Activated CD8-positive, alpha-beta memory T cell treated with anti-CD3 and anti-CD28 coated beads, Interleukin-2, amount 10 ng/mL, durations not matched to agents 7 days and 5 days (primary cell): Measurements from ENCODE around the gene STXBP1. TPM values are rescaled to one million over a fixed set of nuclear protein-coding genes. Genes with fewer than 3 reads are reported as not detected.

Experiments
- ATAC-seq: fragments of 150-1000 bp; cut with Tn5 transposase; one replicate; pipeline ENCODE4 v1.10.0; 2021; ENCODE audit warnings: moderate library complexity
- CTCF ChIA-PET: fragments of 350-600 bp; sonication (Branson Sonifier 250); formaldehyde crosslinking; loops from one replicate; lab custom pipeline; 2021; ENCODE audit warnings: antibody characterized with exemption; lab: Charles Lee
- DNase-seq: peaks from one replicate; pipeline ENCODE4 v3.0.0-alpha.2; 2020
- H3K27ac Mint-ChIP-seq: one replicate; pipeline ENCODE4 v1.8.0; 2021; ENCODE audit warnings: mild to moderate bottlenecking, mixed read lengths
- H3K27me3 Mint-ChIP-seq: one replicate; pipeline ENCODE4 v1.8.0; 2021; ENCODE audit warnings: mixed read lengths
- H3K36me3 Mint-ChIP-seq: one replicate; pipeline ENCODE4 v1.8.0; 2021; ENCODE audit warnings: mild to moderate bottlenecking, mixed read lengths
- H3K4me1 Mint-ChIP-seq: one replicate; pipeline ENCODE4 v1.8.0; 2021; ENCODE audit warnings: mixed read lengths
- H3K4me3 Mint-ChIP-seq: one replicate; pipeline ENCODE4 v1.8.0; 2021; ENCODE audit warnings: mild to moderate bottlenecking, moderate library complexity, mixed read lengths
- H3K9me3 Mint-ChIP-seq: one replicate; pipeline ENCODE4 v1.8.0; 2022; ENCODE audit warnings: low read depth, mixed read lengths
- total RNA-seq, 2 experiments: library from RNA; stranded (reverse); gene quantifications; one replicate each; pipeline ENCODE4 v1.2.3, GENCODE V29; 2021

The STXBP1 gene
- total RNA-seq, 2 experiments from 2014 or later, result 22.8 to 26.0 TPM

DNA sequence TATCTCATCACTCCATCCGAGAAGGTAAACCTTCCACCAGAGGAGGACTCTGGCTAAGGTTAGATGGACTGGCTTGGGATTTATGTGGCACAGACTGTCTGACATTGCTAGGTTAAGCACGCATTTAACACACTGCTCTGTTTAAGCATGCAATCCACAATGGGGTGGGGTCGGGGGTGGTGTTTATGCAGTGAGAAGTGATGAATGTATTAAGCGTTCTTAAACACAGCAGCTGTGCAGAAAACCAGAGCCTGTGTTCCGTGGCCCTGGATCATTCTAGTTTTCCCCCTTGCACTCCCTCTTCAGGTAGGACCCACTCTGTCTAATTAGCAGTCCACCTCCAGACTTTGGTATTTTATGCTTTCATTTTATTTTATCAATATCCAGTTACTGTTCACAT lies 46.4 kb downstream of the STXBP1 start:
- Mint-ChIP-seq H3K27ac (no peak overlapping the region), H3K9me3 (no peaks in the 10 kb centered on the region), H3K4me3 (no peak overlapping the region), H3K27me3 (no peaks in the 10 kb centered on the region), H3K36me3 (peaks cover 2% of the 10 kb centered on the region), H3K4me1 (no peaks in the 10 kb centered on the region)
- DNase-seq (no peak), ATAC-seq (no peak)
- CTCF ChIA-PET, result no interaction called here

DNA sequence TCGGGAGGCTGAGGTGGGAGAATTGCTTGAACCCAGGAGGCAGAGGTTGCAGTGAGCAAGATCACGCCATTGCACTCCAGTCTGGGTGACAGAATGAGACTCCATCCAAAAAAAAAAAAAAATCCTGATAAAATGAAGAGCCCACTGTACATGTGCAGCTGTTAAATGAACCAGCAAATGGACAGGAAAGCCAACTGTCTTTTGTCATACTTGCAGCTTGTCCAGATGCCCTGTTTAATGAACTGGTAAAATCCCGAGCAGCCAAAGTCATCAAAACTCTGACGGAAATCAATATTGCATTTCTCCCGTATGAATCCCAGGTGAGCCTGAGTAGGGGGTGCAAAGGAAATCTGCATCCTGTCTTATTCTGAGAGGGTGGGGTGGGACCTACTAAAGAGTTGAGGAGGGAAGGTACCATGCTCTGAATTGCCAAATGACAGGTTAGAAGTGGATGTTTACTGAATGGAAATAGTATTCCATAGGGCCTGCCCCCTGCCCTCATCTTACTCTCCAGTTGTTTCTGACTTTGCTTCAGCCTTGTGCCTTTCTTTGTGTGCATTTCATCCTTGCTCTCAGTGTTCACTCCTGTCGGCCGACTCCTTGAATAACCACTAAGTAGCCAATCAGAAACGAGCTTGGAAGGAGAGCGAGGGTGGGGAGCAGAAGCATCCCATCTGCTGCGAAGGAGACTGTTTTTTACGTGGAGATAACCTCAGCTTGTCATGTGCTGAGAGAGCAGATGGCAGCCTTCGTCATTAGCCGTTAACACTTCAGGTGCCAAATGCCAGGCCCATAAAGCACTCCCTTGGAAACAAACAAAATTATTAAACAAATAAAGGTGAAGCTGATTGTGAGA lies 49.0 kb downstream of the STXBP1 start:
- DNase-seq (no peak), ATAC-seq (no peak)
- Mint-ChIP-seq H3K36me3 (peaks cover 2% of the 10 kb centered on the region), H3K4me1 (no peaks in the 10 kb centered on the region), H3K9me3 (no peaks in the 10 kb centered on the region), H3K27ac (no peak overlapping the region), H3K4me3 (no peak overlapping the region), H3K27me3 (no peaks in the 10 kb centered on the region)
- CTCF ChIA-PET, result interaction anchor here (1.1 to 1.5 kb wide), 2 partner anchors 73 to 76 kb away, joined by 3 to 4 read pairs; partner anchors contain the start of gene TOR2A

DNA sequence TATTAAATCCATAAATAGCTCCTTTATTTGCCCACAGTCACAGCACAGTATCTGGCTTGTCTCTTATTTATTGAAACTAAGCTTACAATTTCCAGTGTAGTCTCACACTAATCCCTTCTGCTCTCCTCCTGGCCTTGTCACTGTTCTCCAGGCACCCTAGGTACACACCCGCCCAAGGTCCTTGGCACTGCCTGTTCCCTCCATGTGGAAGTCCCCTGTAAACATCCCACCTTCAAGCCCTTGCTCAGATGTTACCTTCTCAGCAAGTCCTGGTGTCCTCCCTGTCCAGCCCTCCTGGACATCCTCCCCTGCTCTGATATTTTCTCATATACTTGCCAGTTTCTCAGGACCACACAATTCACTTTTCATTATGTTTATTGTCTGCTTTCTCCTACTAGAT lies 50.5 kb downstream of the STXBP1 start:
- CTCF ChIA-PET, result interaction anchor here (1.5 kb wide), 1 partner anchor 72 kb away, joined by 4 read pairs; the partner anchor contains the start of gene TOR2A
- Mint-ChIP-seq H3K36me3 (peaks cover 2% of the 10 kb centered on the region), H3K27ac (no peak overlapping the region)

DNA sequence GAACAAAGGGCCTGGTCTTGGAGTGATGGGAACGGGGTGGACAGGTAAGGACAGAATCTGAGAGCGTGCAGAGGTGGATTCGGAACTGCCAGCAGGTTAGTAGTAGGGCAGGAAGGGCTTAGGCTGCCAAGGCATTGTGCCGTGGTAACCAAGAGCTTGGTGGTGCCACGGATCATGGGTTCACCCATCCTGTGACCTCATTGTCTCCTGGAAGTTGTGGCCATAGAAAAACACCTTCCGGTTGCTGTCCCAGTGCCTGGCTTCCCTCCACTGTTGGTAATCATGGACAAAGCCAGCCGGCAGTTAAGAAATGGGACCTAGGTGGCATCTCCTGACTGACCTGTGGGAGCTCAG lies 52.2 kb downstream of the STXBP1 start:
- Mint-ChIP-seq H3K4me3 (no peak overlapping the region), H3K27me3 (no peaks in the 10 kb centered on the region), H3K9me3 (no peaks in the 10 kb centered on the region), H3K27ac (no peak overlapping the region), H3K4me1 (no peaks in the 10 kb centered on the region), H3K36me3 (peaks cover 2% of the 10 kb centered on the region)
- CTCF ChIA-PET, result interaction anchor here (0.6 to 1.5 kb wide), 3 partner anchors 28 to 70 kb away, joined by 3 read pairs; no protein-coding TSS in a partner anchor
- ATAC-seq (no peak), DNase-seq (no peak)

More for the DNA sequence above, 50.5 kb downstream of the STXBP1 start:
- H3K9me3 Mint-ChIP-seq, result no peaks in the 10 kb centered on the region
- ATAC-seq, result no peak
- DNase-seq, result no peak
- H3K4me3 Mint-ChIP-seq, result no peak overlapping the region
- H3K4me1 Mint-ChIP-seq, result no peaks in the 10 kb centered on the region
- H3K27me3 Mint-ChIP-seq, result no peaks in the 10 kb centered on the region

DNA sequence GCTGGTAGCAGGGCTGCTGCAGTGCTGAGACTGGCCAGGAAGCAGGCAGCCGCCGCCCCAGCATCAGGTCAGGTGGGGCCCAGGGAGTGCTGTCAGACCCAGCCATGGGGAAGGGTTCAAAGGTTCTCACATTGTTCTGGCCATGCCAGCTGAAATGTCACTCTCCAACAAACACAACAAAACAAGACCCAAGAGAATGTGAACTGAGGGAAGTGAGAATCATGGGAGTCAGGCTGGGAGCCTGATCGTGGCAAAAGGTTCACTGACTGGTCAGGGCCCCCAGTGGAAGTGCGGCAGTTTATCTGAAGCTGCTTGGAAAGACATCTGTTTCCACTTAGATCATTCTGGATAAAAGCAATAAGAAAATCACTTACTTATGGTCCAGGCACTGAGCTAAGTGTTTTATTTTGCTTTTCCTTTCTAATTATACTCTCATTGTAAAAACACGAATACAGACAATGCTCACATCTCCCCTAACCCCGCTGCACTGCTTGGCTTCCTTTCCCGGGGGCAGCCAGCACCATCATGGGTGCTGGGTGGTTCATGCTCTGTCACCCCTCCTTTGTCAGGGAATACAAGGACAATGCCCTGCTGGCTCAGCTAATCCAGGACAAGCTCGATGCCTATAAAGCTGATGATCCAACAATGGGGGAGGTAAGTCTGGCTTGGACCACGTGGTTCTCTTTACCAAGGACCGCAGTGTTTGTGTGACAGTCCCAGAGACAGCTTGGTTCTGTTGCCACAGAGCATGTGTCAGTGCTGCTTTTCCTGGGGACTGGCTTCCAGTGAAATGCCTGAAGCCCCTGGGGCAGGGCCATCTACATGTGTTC lies 52.8 kb downstream of the STXBP1 start:
- H3K9me3 Mint-ChIP-seq, result no peaks in the 10 kb centered on the region
- no peaks in the 10 kb centered on the region for H3K27me3 Mint-ChIP-seq
- no peak overlapping the region for H3K4me3 Mint-ChIP-seq
- CTCF ChIA-PET, result interaction anchor here (0.6 to 1.5 kb wide), 4 partner anchors 17 to 70 kb away, joined by 3 read pairs; no protein-coding TSS in a partner anchor
- H3K4me1 Mint-ChIP-seq, result no peaks in the 10 kb centered on the region
- no peak for ATAC-seq
- H3K27ac Mint-ChIP-seq, result no peak overlapping the region
- peaks cover 2% of the 10 kb centered on the region for H3K36me3 Mint-ChIP-seq
- DNase-seq, result no peak

DNA sequence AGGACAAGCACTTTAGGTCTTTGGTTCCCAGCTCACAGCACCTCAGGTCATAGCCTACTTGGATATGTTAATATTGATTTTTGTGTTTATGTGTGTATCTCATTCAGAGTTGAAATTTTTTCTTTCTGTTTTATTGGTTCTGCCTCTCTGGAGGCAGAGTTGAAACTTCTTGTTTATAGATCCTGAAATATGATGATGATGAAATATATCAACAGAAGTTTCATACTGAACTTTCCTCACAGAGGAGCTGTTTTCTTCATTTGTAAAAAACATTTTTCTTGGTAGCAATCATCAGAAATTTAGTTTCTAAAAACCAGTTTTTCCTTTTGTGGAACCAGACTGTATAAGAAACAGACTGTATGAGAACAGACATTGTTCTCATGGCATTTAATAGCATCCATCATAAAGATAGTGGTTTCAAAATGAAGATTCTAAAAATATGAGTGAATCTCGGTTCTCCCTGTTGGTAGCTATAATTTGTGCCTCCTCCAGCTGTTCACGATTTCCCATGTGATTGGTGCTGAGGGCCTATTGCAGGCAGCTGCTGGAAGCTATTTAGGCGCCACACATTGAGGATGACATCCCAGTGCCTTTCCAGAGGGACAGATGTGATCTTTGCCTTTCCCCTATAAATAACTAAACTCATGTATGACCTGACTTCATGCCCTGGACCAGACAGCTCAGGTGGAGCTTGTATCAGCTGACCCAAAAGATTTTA lies 55.2 kb downstream of the STXBP1 start:
- Mint-ChIP-seq H3K27ac (no peak overlapping the region), H3K4me3 (no peak overlapping the region), H3K36me3 (peaks cover 2% of the 10 kb centered on the region), H3K4me1 (no peaks in the 10 kb centered on the region), H3K9me3 (no peaks in the 10 kb centered on the region), H3K27me3 (no peaks in the 10 kb centered on the region)
- no peak for ATAC-seq
- DNase-seq, result no peak
- CTCF ChIA-PET, result interaction anchor here (1.0 kb wide), 1 partner anchor 254 kb away, joined by 3 read pairs; no protein-coding TSS in a partner anchor

DNA sequence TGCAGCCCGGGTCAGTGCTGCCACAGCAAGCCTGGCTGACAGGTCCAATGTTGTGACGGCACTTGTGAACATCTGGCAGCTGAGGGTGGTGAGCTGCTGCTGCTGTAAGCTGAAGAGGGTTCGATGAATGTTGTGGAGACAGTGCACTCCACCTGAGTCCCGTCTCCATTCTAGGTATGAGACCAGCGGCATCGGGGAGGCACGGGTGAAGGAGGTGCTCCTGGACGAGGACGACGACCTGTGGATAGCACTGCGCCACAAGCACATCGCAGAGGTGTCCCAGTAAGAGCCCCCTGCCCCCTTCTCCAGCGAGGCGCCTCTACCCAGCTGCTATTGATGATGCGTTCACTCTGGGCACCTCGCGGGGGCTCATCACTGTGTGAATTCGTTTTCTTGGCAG lies 55.8 kb downstream of the STXBP1 start:
- no peak for ATAC-seq
- Mint-ChIP-seq H3K27ac (no peak overlapping the region), H3K9me3 (no peaks in the 10 kb centered on the region), H3K36me3 (no peaks in the 10 kb centered on the region), H3K4me1 (no peaks in the 10 kb centered on the region), H3K27me3 (no peaks in the 10 kb centered on the region), H3K4me3 (no peak overlapping the region)
- CTCF ChIA-PET, result no interaction called here
- no peak for DNase-seq

DNA sequence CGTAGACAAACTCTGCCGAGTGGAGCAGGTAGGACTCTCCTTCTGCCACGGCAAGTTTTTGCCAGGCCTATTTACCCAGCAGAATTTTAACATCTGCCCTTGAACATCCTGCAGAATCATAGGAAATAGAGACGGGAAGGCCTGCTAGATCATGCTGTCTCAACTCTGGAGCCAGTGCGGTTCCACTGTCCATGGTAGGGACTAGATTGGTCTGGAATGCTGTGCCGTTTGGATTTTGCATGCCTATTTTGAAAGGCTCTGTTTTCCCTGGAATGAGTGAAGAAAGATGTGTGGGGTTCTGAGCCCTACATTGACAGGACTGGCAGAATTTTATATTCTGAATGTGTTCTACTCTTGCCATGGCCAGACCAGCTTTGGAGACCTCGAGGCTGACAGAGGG lies 61.2 kb downstream of the STXBP1 start:
- Mint-ChIP-seq H3K27me3 (no peaks in the 10 kb centered on the region), H3K27ac (no peak overlapping the region), H3K9me3 (no peaks in the 10 kb centered on the region), H3K36me3 (no peaks in the 10 kb centered on the region), H3K4me1 (no peaks in the 10 kb centered on the region), H3K4me3 (no peak overlapping the region)
- CTCF ChIA-PET, result no interaction called here
- ATAC-seq (no peak), DNase-seq (no peak)

DNA sequence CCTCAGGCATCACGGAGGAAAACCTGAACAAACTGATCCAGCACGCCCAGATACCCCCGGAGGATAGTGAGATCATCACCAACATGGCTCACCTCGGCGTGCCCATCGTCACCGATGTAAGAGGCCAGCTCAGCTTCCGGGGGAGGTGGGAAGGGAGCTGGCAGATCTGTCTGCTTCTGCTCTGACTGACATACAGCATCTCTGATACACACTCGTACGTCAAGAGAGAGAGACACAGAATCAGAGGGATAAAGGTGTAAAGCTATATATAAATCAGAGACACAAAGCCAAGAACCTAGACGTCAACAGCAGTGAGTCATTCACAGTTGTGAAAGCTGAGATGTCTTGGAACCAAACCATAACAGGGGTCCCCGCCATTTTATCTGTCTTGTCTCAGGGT lies 64.6 kb downstream of the STXBP1 start:
- no peaks in the 10 kb centered on the region for H3K27me3 Mint-ChIP-seq
- CTCF ChIA-PET, result interaction anchor here (0.8 to 1.5 kb wide), 2 partner anchors 151 to 245 kb away, joined by 3 read pairs; no protein-coding TSS in a partner anchor
- H3K4me3 Mint-ChIP-seq, result no peak overlapping the region
- no peak overlapping the region for H3K27ac Mint-ChIP-seq
- no peak for ATAC-seq
- H3K4me1 Mint-ChIP-seq, result no peaks in the 10 kb centered on the region
- no peak for DNase-seq
- H3K9me3 Mint-ChIP-seq, result no peaks in the 10 kb centered on the region
- H3K36me3 Mint-ChIP-seq, result no peaks in the 10 kb centered on the region

DNA sequence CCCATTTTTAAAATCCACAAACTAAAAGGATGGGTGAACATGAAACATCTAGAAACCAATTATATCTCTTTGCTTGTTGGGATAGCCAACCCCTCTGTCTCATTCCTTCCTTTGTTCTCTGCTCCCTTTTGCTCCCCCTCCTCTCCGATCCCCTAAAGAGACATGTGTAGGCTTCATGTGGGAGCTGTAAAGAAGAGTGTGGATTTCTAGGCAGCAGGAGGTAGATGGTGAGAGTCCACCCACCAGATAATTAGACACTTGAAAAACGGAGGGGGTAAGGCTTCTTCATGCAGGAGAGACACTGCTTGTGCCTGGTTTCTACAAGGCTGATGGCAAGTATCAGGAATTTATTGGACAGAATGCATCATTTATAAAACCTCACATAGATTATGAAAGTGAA lies 67.4 kb downstream of the STXBP1 start:
- Mint-ChIP-seq H3K27ac (no peak overlapping the region), H3K4me1 (no peaks in the 10 kb centered on the region), H3K36me3 (no peaks in the 10 kb centered on the region), H3K27me3 (no peaks in the 10 kb centered on the region), H3K4me3 (no peak overlapping the region), H3K9me3 (no peaks in the 10 kb centered on the region)
- DNase-seq, result no peak
- no peak for ATAC-seq
- CTCF ChIA-PET, result interaction anchor here (1.6 kb wide), 1 partner anchor 26 kb away, joined by 3 read pairs; no protein-coding TSS in a partner anchor

DNA sequence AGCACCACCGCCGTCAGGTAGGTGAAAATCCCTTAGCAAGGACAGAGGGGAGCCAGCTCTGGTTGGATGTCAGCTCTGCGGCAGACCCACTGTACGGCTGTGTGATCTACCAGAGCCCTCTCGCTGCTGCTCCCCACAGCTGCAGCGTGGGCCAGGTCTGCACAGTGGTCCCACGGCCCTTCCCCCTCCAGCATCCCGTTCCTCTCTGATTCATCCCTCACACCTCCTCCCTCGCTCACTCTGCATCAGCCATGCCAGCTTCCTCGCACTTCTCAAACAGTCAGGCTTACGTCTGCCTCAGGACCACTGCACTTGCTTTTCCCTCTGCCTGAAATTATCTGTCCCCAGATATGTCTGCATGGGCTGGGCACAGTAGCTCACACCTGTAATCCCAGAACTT lies 68.1 kb downstream of the STXBP1 start:
- CTCF ChIA-PET, result interaction anchor here (0.6 to 1.6 kb wide), 2 partner anchors 24 to 25 kb away, joined by 3 read pairs; no protein-coding TSS in a partner anchor
- Mint-ChIP-seq H3K27me3 (no peaks in the 10 kb centered on the region), H3K9me3 (no peaks in the 10 kb centered on the region), H3K4me3 (no peak overlapping the region), H3K27ac (no peak overlapping the region), H3K4me1 (no peaks in the 10 kb centered on the region), H3K36me3 (no peaks in the 10 kb centered on the region)
- DNase-seq (no peak), ATAC-seq (no peak)

DNA sequence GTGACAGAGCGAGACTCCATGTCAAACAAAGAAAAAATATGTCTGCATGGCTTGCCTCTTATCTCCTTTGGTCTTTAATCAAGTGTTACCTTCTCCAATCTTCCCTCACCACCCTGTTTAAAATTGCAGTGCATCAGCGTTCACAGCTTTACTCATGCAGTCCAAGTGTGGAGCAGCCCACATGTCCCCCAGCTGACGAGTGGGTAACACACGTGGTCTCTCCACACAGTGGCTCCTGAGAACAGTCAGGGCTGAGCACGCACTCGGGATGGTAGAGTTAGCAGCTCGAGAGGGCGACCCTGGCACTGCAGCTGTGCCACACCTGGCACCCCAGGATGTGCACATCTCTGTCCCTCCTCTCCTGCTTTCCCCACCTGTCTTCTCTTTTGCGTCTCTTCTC lies 68.8 kb downstream of the STXBP1 start:
- no peaks in the 10 kb centered on the region for H3K36me3 Mint-ChIP-seq

More for the DNA sequence above, 68.8 kb downstream of the STXBP1 start:
- CTCF ChIA-PET, result interaction anchor here (0.6 to 1.6 kb wide), 4 partner anchors 23 to 132 kb away, joined by 3 read pairs; partner anchors contain the start of gene PTRH1
- H3K4me1 Mint-ChIP-seq, result no peaks in the 10 kb centered on the region
- ATAC-seq (no peak), DNase-seq (no peak)
- H3K9me3 Mint-ChIP-seq, result no peaks in the 10 kb centered on the region
- H3K27me3 Mint-ChIP-seq, result no peaks in the 10 kb centered on the region
- H3K27ac Mint-ChIP-seq, result no peak overlapping the region
- H3K4me3 Mint-ChIP-seq, result no peak overlapping the region
